ENCODE results near the gene MCF2L.

The MCF2L gene

GRCh38 chr13:113036401-113036800 is 67.4 kb downstream of the MCF2L start:
- TF ChIP-seq CTCF (IDR thresholded peaks at IDR 0.05; ENCODE audit: low read depth, low read length, missing control alignments): no peak
- in situ Hi-C loops (cut with HindIII; ENCODE audit: low pct_ligation_motif_present, low sequenced_read_pairs): no loop called here
- Histone ChIP-seq H3K4me3 (ENCODE audit: low read depth, low read length) (no peak overlapping the region), H3K27ac (no peak overlapping the region), H3K27me3 (replicated peaks) (no peaks in the 10 kb centered on the region), H3K36me3 (replicated peaks) (no peaks in the 10 kb centered on the region)
- no peak for DNase-seq

- H3K27ac ChIP-seq: no peak overlapping the region
- TF ChIP-seq CTCF (IDR thresholded peaks at IDR 0.05; ENCODE audit: low read depth, low read length, missing control alignments): no peak
- peaks cover 4% of the 10 kb centered on the region for H3K27me3 ChIP-seq (replicated peaks)
- H3K36me3 ChIP-seq (replicated peaks): no peaks in the 10 kb centered on the region
- H3K4me3 ChIP-seq (ENCODE audit: low read depth, low read length): no peak overlapping the region
- in situ Hi-C loops (cut with HindIII; ENCODE audit: low pct_ligation_motif_present, low sequenced_read_pairs): no loop called here
- no peak for DNase-seq
Observed at GRCh38 chr13:113040031-113040430, 71.0 kb downstream of the MCF2L start.

GRCh38 chr13:113040597-113041292 is 71.7 kb downstream of the MCF2L start:
- Histone ChIP-seq H3K27ac (no peak overlapping the region), H3K36me3 (replicated peaks) (no peaks in the 10 kb centered on the region), H3K4me3 (ENCODE audit: low read depth, low read length) (no peak overlapping the region), H3K27me3 (replicated peaks) (peaks cover 8% of the 10 kb centered on the region)
- DNase-seq: no peak
- no peak for TF ChIP-seq CTCF (IDR thresholded peaks at IDR 0.05; ENCODE audit: low read depth, low read length, missing control alignments)
- in situ Hi-C loops (cut with HindIII; ENCODE audit: low pct_ligation_motif_present, low sequenced_read_pairs): no loop called here

- Histone ChIP-seq H3K4me3 (ENCODE audit: low read depth, low read length) (no peak overlapping the region), H3K27ac (no peak overlapping the region), H3K27me3 (replicated peaks) (peaks cover 12% of the 10 kb centered on the region), H3K36me3 (replicated peaks) (no peaks in the 10 kb centered on the region)
- in situ Hi-C loops (cut with HindIII; ENCODE audit: low pct_ligation_motif_present, low sequenced_read_pairs): no loop called here
- no peak for DNase-seq
- no peak for TF ChIP-seq CTCF (IDR thresholded peaks at IDR 0.05; ENCODE audit: low read depth, low read length, missing control alignments)
Observed at GRCh38 chr13:113041293-113041690, 72.3 kb downstream of the MCF2L start.

GRCh38 chr13:113041896-113042295 is 72.9 kb downstream of the MCF2L start:
- Histone ChIP-seq H3K4me3 (ENCODE audit: low read depth, low read length) (no peak overlapping the region), H3K36me3 (replicated peaks) (no peaks in the 10 kb centered on the region), H3K27me3 (replicated peaks) (peaks cover 15% of the 10 kb centered on the region), H3K27ac (no peak overlapping the region)
- no peak for TF ChIP-seq CTCF (IDR thresholded peaks at IDR 0.05; ENCODE audit: low read depth, low read length, missing control alignments)
- in situ Hi-C loops (cut with HindIII; ENCODE audit: low pct_ligation_motif_present, low sequenced_read_pairs): no loop called here
- DNase-seq: no peak

- peaks cover 15% of the 10 kb centered on the region for H3K27me3 ChIP-seq (replicated peaks)
- H3K4me3 ChIP-seq (ENCODE audit: low read depth, low read length): no peak overlapping the region
- H3K36me3 ChIP-seq (replicated peaks): no peaks in the 10 kb centered on the region
- in situ Hi-C loops (cut with HindIII; ENCODE audit: low pct_ligation_motif_present, low sequenced_read_pairs): no loop called here
- no peak for TF ChIP-seq CTCF (IDR thresholded peaks at IDR 0.05; ENCODE audit: low read depth, low read length, missing control alignments)
- no peak overlapping the region for H3K27ac ChIP-seq
- no peak for DNase-seq
Observed at GRCh38 chr13:113042456-113042855, 73.4 kb downstream of the MCF2L start.

Measured in brain microvascular endothelial cell (primary cell).